Measurements from ENCODE around the gene POGLUT3. TPM values are rescaled to one million over a fixed set of nuclear protein-coding genes. Genes with fewer than 3 reads are reported as not detected.

The POGLUT3 gene
- total and polyA plus RNA-seq, 9 of the 15 experiments (the other 6 are each of a cell fraction or from before 2014, with no cell fraction given) = 4.6 to 29.7 (median 17.8) TPM

GRCh38 chr11:108498046-108498815, at the start of gene POGLUT3 (continued):
- 0 out of 2 replicates have a peak, but pooled peaks have one; percentile 25 for TF ChIP-seq MIER1 (IDR thresholded peaks at IDR 0.05; ENCODE audit: low read depth)
- TF ChIP-seq GTF2E2 (tag; IDR thresholded peaks at IDR 0.05) = peak; percentile 89
- TF ChIP-seq RERE (CRISPR knock-in tag; IDR thresholded peaks at IDR 0.05; ENCODE audit: borderline replicate concordance) = peak; percentile 98
- TF ChIP-seq IRF2 (CRISPR knock-in tag; IDR thresholded peaks at IDR 0.05) = peak; percentile 91; the same call in 1 of the 2 replicates
- 0 out of 2 replicates have a peak, but pooled peaks have one; percentile 18 for TF ChIP-seq TOE1 (IDR thresholded peaks at IDR 0.05; ENCODE audit: borderline replicate concordance)
- no peak for TF ChIP-seq TOE1 (CRISPR knock-in tag; IDR thresholded peaks at IDR 0.05; ENCODE audit: borderline replicate concordance, low read depth)
- no peak for TF ChIP-seq CREB5 (CRISPR knock-in tag; IDR thresholded peaks at IDR 0.05)
- TF ChIP-seq NR4A1 (CRISPR knock-in tag; IDR thresholded peaks at IDR 0.05) = no peak
- 0 out of 2 replicates have a peak, but pooled peaks have one; percentile 38 for TF ChIP-seq NR4A1 (tag; IDR thresholded peaks at IDR 0.05)
- TF ChIP-seq ZNF253 (CRISPR knock-in tag; conservative IDR thresholded peaks at IDR 0.05) = 0 out of 2 replicates have a peak, but pooled peaks have one; percentile 37
- peak; percentile 74 for TF ChIP-seq U2AF1 (optimal IDR thresholded peaks at IDR 0.05; ENCODE audit: low read depth, low read length)
- no peak for TF ChIP-seq JUNB (CRISPR knock-in tag; conservative IDR thresholded peaks at IDR 0.05)
- TF ChIP-seq MECOM (CRISPR knock-in tag; IDR thresholded peaks at IDR 0.05) = no peak
- TF ChIP-seq CREM (IDR thresholded peaks at IDR 0.05; ENCODE audit: low read depth) = 0 out of 2 replicates have a peak, but pooled peaks have one; percentile 38
- TF ChIP-seq CHAMP1 (IDR thresholded peaks at IDR 0.05) = peak; percentile 52; the same call in 1 of the 2 replicates
- TF ChIP-seq TGIF2 (CRISPR knock-in tag; IDR thresholded peaks at IDR 0.05) = peak; percentile 88; the same call in 1 of the 2 replicates
- TF ChIP-seq RB1 (IDR thresholded peaks at IDR 0.05; ENCODE audit: low read depth) = peak; percentile 87; the same call in 1 of the 2 replicates
- peak; percentile 64; the same call in 1 of the 2 replicates for TF ChIP-seq CBFB (CRISPR knock-in tag; IDR thresholded peaks at IDR 0.05)

All from K562 (cell line).